ENCODE data around the gene NFATC1.

DNA sequence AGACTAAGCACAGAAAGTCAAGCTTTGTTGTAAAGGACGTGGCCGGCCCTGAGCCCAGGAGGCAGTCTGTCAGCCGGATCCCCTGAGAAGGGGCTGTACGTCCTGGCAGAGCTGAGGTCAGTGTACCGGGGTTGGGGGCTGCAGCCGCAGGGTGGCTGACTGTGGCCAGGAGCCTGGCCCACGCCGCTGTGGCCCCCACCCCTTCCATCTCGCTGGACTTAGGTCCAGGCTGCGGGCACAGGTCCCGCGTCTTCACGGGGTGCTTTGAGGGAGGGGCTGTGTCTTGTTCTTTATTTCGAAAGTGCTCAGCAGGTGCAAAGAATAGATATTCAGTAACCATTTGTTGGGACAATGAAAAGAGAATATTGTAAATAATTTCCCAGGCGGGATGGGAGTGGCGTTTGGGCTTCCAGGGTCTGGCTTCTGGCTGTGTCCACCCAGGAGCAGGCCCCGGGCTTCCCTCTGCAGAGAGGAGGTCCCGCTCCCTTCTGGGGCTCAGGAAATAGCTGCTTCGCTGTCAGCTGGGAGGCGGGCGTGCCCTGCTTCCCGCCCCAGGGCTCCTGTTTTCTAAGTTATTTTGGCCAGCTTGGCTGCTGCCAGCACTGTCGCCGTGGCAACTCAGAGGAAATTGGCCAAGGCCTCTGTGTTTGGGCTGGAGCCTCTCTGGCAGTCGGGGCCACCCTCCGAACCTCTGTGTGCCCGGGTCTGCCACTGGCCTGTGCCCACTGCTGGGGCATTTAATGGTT is 7.4 kb downstream of the NFATC1 start:
- TF ChIP-seq, protein P1, sequence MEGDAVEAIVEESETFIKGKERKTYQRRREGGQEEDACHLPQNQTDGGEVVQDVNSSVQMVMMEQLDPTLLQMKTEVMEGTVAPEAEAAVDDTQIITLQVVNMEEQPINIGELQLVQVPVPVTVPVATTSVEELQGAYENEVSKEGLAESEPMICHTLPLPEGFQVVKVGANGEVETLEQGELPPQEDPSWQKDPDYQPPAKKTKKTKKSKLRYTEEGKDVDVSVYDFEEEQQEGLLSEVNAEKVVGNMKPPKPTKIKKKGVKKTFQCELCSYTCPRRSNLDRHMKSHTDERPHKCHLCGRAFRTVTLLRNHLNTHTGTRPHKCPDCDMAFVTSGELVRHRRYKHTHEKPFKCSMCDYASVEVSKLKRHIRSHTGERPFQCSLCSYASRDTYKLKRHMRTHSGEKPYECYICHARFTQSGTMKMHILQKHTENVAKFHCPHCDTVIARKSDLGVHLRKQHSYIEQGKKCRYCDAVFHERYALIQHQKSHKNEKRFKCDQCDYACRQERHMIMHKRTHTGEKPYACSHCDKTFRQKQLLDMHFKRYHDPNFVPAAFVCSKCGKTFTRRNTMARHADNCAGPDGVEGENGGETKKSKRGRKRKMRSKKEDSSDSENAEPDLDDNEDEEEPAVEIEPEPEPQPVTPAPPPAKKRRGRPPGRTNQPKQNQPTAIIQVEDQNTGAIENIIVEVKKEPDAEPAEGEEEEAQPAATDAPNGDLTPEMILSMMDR (IDR thresholded peaks at IDR 0.05 in 4 of 5, conservative IDR thresholded peaks at IDR 0.05 in 1 of 5), result no peak
- peak; percentile 29 to 41 for TF ChIP-seq POLR2A (IDR thresholded peaks at IDR 0.05)
